Activated CD8-positive, alpha-beta memory T cell treated with anti-CD3 and anti-CD28 coated beads for 36 hours (primary cell): Measurements from ENCODE around the gene FHOD3. TPM values are rescaled to one million over a fixed set of nuclear protein-coding genes. Genes with fewer than 3 reads are reported as not detected.

Experiments
- CTCF ChIA-PET: fragments of 350-600 bp; sonication (Branson Sonifier 250); formaldehyde crosslinking; loops from one replicate; lab custom pipeline; 2021; ENCODE audit warnings: antibody characterized with exemption; lab: Charles Lee
- POLR2A ChIA-PET: fragments of 350-600 bp; sonication (Branson Sonifier 250); formaldehyde crosslinking; loops from one replicate; lab custom pipeline; 2021; ENCODE audit warnings: antibody characterized with exemption; lab: Charles Lee
- total RNA-seq, 2 experiments: library from RNA; stranded (reverse); gene quantifications; one replicate each; pipeline ENCODE4 v1.2.3, GENCODE V29; 2021

FHOD3 gene
- total RNA-seq, 2 experiments from 2014 or later, result not detected

DNA sequence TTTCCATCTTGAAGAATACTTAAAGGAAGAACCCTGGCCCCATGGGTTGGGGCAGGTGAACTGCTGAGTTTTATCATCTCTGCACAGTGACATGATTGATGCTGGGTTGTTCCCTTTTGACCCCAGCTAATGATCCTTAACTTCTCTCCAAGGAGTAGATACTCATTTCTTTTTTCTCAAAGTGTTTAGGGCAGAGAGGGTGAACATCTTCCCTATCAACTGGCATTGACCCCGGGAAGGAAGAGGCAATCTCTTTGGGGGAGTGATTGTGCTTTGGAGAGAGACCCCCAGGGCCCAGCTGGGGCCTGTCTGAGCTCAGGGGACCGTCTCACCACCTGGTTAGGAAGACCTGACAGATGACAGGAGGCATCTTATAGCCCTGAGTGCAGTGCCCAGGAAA is 190.6 kb downstream of the FHOD3 start:
- POLR2A ChIA-PET, result no interaction called here
- CTCF ChIA-PET, result no interaction called here

GRCh38 chr18:36490897-36491296 is 193.4 kb downstream of the FHOD3 start:
- ChIA-PET CTCF (no interaction called here), POLR2A (no interaction called here)

- ChIA-PET CTCF (no interaction called here), POLR2A (no interaction called here)
Measured at GRCh38 chr18:36492604-36493329, 195.3 kb downstream of the FHOD3 start.

DNA sequence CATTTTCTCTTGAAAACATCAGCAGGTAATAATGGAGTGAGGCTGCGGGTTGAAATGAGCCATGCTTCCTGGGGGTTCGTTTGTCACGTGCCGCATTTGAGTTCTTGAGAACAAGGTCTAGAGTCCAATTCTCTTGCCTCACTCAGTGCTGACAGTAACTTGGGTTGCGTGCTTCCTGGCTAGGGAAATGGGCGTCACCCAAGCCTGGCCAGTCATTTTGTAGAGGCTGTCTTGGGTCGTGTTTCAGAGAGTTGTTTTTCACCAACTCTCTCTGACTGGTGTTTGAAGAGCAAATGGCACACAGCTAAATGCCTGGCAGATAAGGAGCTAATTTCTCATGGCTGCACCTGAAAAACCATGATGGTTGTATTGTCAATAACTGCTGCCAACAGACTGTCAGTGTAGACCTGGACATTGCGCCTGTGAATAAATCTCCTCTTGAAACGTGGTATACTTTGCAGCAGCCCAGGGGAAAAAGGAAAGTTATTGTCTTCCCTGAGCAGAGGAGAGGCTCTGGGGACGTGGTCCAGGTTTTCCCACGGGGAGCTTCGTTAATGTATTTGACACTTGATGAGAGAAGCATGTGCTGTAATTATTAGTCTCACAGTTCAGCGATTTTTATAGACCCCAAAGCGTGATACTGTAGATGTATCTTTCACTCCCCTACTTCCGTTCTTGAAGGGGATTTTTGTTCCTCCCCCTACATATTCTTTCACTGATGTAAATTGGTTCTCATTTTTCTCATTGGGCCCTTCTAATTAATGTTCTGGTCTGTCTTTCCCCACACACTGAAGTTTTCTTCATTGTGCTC is 196.0 kb downstream of the FHOD3 start:
- POLR2A ChIA-PET, result no interaction called here
- CTCF ChIA-PET, result no interaction called here

DNA sequence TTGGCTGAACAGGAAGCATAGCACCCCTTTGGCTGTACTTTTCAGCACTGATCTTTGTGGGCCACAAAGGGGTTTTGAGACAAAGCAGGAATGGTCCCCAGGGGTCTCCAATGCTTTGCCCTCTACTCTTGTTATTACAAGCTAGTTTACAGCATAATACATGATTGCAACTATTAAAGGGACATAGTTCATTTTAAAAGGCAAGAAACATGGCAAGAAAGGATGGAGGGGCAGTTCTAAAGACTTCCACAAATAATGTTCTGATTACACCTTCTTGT is 196.6 kb downstream of the FHOD3 start:
- CTCF ChIA-PET, result interaction anchor here (0.6 kb wide), 1 partner anchor 778 kb away, joined by 3 read pairs; no protein-coding TSS in a partner anchor
- POLR2A ChIA-PET, result no interaction called here

DNA sequence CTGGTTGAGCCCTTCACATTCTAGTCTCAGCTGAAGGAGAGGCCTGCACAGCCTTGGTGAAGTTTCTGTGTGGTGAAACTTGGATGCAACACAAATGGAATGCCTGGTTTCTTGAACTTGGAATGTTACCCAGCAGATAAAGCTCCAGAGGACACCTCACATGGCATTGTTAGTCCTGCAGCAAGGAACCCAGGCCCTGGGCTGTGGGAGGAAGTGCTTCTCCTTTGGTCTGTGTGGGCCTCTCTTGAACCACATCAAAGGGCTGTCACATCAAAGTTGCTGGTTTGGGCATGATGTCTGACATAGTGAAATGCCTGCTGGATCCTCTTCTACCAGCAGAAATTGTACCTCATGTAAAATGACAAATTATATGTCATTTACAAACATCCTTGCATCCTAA is 198.5 kb downstream of the FHOD3 start:
- CTCF ChIA-PET, result no interaction called here
- POLR2A ChIA-PET, result no interaction called here

DNA sequence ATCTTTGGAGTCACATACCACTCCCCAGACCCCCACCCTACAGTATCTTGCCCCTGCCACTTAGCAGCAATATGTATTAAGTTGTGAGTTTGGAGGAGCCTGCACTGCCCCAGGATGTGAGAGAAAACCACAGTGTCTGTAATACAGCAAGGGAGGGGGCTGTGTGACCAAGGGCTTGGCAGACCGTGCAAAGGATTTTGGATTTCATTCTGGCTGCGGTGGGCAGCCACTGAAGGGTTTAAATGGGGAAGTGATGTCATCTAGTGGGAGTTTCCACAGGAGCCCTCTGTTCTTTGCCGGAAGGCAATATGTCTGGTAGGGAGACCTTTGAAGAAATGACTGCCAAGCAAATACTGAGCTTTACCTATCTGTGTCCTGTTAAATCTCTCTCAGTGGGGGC is 202.4 kb downstream of the FHOD3 start:
- ChIA-PET CTCF (no interaction called here), POLR2A (no interaction called here)

DNA sequence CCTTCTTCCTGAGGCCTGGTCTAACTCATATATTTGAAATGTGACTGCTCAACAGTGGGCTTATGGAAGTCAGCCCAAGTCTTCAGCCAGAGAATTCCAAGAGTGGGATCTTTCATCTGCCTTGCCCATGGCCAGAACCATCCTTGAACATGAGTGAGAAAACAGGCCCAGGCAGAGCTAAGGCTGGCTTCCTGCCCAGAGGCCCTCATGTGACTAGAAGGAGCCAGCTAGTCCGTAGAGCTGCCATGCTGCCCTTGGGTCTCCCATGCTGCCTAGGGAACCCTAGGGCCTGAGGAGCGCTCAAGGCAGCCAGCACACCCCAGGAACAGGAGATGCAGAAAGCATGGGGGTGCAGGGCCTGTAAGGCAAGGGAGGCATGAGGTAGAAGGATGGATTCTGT is 203.6 kb downstream of the FHOD3 start:
- CTCF ChIA-PET, result no interaction called here
- POLR2A ChIA-PET, result no interaction called here

DNA sequence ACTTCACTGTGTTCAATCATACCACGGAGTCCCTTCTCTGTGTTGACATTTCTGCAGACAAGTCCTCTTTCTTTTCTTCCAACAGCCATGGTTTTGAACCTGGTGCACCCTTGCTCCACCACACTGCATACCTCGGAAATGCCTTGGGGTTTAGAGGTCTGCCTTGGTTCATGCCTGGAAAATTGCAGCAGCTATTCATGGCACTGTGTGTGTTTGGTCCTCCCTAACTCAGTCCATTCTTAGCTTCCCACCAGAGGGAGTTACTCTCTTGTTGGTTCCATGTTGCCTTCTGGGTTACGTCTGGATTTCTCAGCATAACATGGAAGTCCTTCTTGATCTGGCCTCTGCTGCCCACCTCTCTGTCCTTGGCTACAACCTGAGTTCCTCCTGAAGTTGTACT is 206.0 kb downstream of the FHOD3 start:
- ChIA-PET POLR2A (no interaction called here), CTCF (no interaction called here)

DNA sequence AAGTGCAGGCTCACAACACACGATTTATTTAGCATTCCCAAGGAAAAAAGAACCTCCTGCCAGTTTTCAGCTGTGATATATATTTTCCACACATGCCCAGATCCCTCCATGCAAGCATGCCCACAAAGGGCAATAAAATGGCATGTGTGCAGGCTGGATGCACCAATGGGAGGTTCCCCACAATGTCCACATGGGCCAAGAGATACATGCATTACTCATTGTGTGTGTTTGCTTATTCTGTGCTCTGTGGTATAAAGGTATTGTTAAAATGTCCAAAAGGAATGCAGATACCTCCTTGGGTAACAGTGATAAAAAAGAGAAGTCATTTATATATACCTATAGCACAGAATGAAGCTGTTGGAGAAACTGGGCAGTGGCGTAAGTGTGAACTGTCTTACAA is 207.4 kb downstream of the FHOD3 start:
- CTCF ChIA-PET, result no interaction called here
- POLR2A ChIA-PET, result no interaction called here

GRCh38 chr18:36505665-36506064 is 208.2 kb downstream of the FHOD3 start:
- POLR2A ChIA-PET, result no interaction called here
- CTCF ChIA-PET, result no interaction called here

DNA sequence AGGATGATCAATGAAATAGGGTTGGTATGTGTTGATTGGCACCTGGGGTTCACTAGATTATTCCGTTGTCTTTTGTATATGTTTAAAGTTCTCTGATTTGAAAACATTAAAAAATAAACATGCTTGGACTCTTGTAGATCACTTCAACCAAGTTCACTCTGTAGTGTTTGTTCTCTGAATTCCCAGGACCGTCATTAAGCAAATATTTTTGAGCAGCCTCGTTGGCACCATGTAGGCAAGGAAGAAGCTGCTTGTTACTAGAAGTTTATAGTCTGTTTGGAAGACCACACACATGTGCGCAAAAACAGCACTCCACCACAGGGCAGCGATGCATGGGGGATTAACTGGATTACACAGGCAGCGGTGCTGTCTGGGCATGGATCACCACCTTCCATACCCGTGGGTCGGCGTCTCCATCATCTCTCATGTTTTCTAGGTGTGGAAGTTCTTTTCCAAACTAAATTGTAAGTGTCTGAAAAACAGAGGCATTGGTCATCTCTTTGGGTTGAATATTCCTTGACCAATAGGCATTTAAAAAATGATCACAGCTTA is 212.2 kb downstream of the FHOD3 start:
- ChIA-PET CTCF (no interaction called here), POLR2A (no interaction called here)

- POLR2A ChIA-PET, result no interaction called here
Measured at GRCh38 chr18:36511791-36512352, 214.4 kb downstream of the FHOD3 start.

DNA sequence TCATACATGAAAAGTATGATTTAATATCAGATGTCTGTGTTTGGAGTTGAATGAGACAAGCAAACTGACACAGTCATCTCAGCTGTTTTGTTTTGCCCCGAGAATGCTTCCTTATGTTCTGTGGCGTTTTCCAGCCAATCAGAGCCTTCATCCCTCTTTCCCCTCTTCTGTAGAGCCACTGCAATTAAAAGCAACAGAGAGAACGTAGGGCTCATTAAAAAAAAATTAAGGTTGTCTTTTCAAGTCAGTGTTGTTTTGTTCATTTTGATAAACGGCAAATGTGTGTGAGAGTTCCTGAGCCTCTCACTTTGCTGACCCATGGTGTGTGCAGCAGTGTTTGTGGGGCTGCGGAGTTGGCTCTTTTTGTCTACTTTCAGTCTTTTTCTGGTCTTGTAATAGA is 216.0 kb downstream of the FHOD3 start:
- ChIA-PET POLR2A (no interaction called here), CTCF (no interaction called here)

More at GRCh38 chr18:36511791-36512352, 214.4 kb downstream of the FHOD3 start:
- CTCF ChIA-PET, result no interaction called here

GRCh38 chr18:36514778-36515177 is 217.3 kb downstream of the FHOD3 start:
- POLR2A ChIA-PET, result no interaction called here

DNA sequence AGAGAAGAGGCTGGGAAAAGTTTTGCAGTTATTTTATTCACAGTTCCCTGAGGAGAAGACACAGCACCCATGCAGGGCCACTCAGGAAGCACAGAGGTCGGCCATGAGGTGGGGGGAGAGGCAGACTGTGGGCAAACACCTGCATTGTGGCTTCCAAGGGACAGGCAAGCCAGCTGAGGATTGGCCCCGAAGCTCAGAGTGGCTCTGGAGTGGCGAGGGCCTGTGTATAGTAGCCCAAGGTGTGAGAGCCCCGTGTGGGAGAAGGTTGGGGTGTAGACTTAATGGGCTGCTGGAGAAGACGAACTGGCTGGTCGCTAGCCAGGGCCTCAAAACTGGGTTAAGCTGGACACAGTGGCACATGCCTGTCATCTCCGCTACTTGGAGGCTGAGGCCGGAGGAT is 218.7 kb downstream of the FHOD3 start:
- POLR2A ChIA-PET, result no interaction called here
- CTCF ChIA-PET, result no interaction called here

More at GRCh38 chr18:36514778-36515177, 217.3 kb downstream of the FHOD3 start:
- CTCF ChIA-PET, result no interaction called here

DNA sequence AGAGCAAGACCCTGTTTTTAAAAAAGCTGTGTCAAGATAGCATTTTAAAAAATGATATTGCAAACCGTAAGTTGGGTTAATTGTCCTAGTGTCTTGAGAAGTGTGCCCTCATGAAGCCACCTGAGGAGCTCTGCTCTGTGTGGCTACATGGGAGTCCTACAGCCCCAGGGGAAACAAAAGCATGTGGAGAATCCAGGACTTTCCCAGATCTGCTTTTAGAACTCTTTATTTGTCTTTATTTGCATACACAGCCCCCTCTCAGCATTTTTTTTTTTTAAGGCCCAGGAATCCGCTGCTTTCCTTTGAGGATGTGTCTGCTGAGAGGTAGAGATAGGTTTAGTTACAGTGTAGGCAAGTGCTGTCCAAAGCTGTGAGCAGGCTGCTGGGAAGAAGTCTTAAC is 219.2 kb downstream of the FHOD3 start:
- CTCF ChIA-PET, result no interaction called here
- POLR2A ChIA-PET, result no interaction called here

DNA sequence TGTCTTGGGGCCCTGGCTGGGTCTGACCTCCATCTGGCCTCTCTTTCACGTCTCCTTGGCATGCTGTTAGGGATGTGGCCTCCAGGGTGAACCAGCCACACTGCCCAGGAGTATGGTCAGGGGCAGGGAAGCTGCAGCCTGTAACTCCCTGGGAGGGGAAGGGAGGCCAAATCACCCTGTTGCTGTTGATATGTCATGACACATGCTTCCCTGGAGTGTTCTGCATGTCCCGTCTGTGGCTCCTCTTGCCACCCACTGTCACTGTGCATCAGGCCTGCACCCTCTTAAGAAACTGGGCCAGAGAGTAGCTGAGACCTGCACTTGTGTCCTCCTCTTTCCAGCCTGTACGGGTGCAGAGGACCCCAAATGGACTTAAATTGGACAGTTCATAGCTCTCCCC is 221.3 kb downstream of the FHOD3 start:
- CTCF ChIA-PET, result no interaction called here
- POLR2A ChIA-PET, result no interaction called here

GRCh38 chr18:36519358-36519757 is 221.8 kb downstream of the FHOD3 start:
- POLR2A ChIA-PET, result no interaction called here
- CTCF ChIA-PET, result no interaction called here

GRCh38 chr18:36522509-36522908 is 225.0 kb downstream of the FHOD3 start:
- POLR2A ChIA-PET, result no interaction called here

DNA sequence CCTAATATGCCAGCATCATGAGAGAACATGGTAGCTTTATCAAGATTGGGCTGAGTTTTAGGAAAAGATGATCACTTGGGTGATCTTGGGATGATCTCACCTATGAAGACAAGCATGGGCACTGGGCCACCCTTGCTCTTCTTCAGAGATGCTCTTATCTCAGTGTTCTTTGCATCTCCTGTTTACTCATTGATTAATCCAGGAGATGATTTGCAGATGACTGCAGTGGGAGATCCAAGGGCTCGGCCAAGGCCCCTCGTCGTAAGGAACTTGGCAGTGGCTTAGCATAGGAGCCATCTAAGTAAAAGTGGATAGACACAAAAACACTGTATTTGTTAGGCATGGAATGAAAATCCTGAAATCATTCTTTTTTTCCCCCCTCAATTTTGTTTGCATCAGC is 228.4 kb downstream of the FHOD3 start:
- ChIA-PET CTCF (no interaction called here), POLR2A (no interaction called here)

More at GRCh38 chr18:36522509-36522908, 225.0 kb downstream of the FHOD3 start:
- CTCF ChIA-PET, result no interaction called here
